RWPE1 (cell line): ENCODE data around the gene RPP40.

Source experiments
- CTCF ChIA-PET: fragments of 350-600 bp; sonication (Branson Sonifier 250); formaldehyde crosslinking; extraction: SDS; loops from one replicate; lab custom pipeline; 2021; lab: Yijun Ruan, JAX
- POLR2A ChIA-PET: fragments of 400-600 bp; formaldehyde crosslinking; extraction: SDS; loops from one replicate; lab custom pipeline; 2020; ENCODE audit warnings: antibody characterized with exemption; ENCODE audit not compliant: low non-redundant PET; lab: Yijun Ruan, JAX
- DNase-seq: peaks from one replicate; pipeline ENCODE4 v3.0.0; 2012; ENCODE audit warnings: low spot score
- H3K27ac ChIP-seq: fragments of 450-650 bp; 2 replicates; pipeline ENCODE4 v1.5.1; 2017
- CTCF ChIP-seq: fragments of 450-650 bp; conservative IDR thresholded peaks from 2 replicates; pipeline ENCODE4 v1.5.1; 2017; ENCODE audit warnings: low read depth, mild to moderate bottlenecking

The RPP40 gene

GRCh38 chr6:4950836-4951533 is 52.9 kb downstream of the RPP40 start:
- ChIA-PET POLR2A (no interaction called here), CTCF (no interaction called here)
- no peak overlapping the region for H3K27ac ChIP-seq
- TF ChIP-seq CTCF = no peak
- DNase-seq = peak; percentile 46

- POLR2A ChIA-PET = no interaction called here
- CTCF ChIA-PET = no interaction called here
- TF ChIP-seq CTCF = no peak
- DNase-seq = no peak
- H3K27ac ChIP-seq = no peak overlapping the region
Observed at GRCh38 chr6:4950076-4950475, 53.8 kb downstream of the RPP40 start.

GRCh38 chr6:4948781-4949450 is 54.9 kb downstream of the RPP40 start:
- peak overlapping the region; percentile 13; the same call in 1 of the 2 replicates for H3K27ac ChIP-seq
- ChIA-PET CTCF (no interaction called here), POLR2A (no interaction called here)
- TF ChIP-seq CTCF = no peak
- no peak for DNase-seq

GRCh38 chr6:4947716-4948115 is 56.1 kb downstream of the RPP40 start:
- ChIA-PET POLR2A (no interaction called here), CTCF (no interaction called here)
- no peak for TF ChIP-seq CTCF
- no peak overlapping the region for H3K27ac ChIP-seq
- DNase-seq = no peak

GRCh38 chr6:4946521-4946920 is 57.3 kb downstream of the RPP40 start:
- DNase-seq = no peak
- CTCF ChIA-PET = no interaction called here
- no peak for TF ChIP-seq CTCF
- POLR2A ChIA-PET = no interaction called here
- no peak overlapping the region for H3K27ac ChIP-seq
